H4 (cell line): ENCODE results near the gene TMEM200C. TPM values are rescaled to one million over a fixed set of nuclear protein-coding genes. Genes with fewer than 3 reads are reported as not detected.
"Not testable (repeated sequence)": the region's sequence is repeated elsewhere in the genome, so short reads cannot be mapped to it uniquely, and the experiment has no call there.

Experiments used
- DNase-seq: peaks from one replicate; pipeline ENCODE4 v3.0.0-alpha.2; 2015; ENCODE audit warnings: low spot score
- total RNA-seq: library from RNA; depleted of rRNA; stranded (reverse); fragments of >200 nt; shearing (Covaris generic); gene quantifications from 2 replicates; pipeline ENCODE4 v1.2.3, GENCODE V29; 2014

The TMEM200C gene
- total RNA-seq, 1 experiment from 2014 or later, result 0.35 TPM

DNA sequence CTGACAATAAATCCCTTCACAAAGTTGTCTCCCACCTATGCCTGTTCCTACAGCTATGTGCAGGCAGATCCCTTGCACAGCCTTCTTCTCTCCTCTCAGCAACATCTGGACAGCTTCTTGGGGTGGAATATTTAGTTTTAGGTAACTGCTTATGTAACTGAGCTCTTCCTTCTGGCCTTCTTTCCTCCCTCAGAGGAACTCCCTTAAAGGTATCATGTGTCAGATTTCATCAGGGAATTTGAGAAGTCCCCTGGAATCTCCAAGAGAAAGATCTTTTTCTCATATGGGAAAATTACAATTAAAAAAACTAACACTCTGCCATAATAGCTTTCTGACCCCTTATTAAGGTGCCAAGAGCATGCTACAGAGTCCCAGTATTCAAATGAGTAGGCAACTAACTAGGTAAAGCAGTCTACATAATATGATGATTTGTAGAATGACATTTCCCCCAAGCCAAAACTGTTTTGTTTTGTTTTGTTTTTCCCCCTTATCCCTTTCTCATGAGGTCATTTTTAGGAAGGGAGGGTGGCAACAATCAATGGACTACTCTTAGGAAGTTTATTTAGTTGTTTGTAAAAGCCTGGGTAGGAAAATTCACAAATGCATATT is 2.4 kb downstream of the TMEM200C start:
- no peak for DNase-seq

GRCh38 chr18:5891854-5892215 is 3.5 kb downstream of the TMEM200C start:
- no peak for DNase-seq

GRCh38 chr18:5891184-5891853 is 4.0 kb downstream of the TMEM200C start:
- DNase-seq, result no peak

DNA sequence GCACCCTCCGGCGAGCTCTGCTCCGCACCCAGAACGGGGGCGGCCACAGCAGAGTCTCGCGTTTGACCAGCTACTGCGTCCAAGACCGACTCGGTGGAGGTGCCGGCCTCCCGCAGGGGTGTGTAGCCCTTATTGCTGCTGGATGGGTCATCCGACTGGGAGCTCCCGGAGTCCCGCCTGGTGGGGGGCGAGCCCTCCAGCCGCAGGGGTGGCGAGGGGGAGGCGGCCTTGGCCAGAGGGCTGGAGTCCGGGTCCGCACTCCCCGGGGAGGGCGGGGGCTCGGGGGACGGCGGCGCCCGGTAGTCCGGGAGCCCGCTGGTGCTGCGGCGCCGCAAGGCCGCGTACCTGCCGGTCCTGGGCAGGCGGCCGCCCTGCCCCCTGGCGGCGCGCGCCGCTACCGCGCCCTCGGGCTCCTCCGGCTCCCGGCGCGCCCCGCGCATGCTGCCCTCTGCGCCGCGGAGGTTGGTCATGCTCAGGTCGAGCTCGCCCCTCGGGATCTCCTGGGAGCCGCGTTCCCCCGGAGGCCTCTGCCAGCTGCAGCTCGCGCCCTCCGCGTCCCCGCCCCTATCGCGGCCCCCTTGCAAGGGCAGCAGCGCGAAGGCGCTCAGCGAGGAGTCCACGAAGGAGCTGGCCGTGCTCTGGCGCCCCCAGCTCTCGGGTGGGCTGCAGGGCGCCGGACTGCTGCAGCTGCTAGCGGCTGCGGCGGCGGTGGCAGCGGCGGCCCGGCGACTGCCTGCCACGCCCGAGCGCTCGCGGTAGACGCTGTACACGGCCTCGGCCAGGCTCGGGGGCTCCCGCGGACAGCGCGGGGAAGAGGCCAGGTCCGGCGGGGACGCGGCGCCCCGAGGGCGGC is 4.8 kb downstream of the TMEM200C start:
- no peak for DNase-seq

- no peak for DNase-seq
These were observed 10.0 kb downstream of the TMEM200C start for GRCh38 chr18:5885361-5885760.

DNA sequence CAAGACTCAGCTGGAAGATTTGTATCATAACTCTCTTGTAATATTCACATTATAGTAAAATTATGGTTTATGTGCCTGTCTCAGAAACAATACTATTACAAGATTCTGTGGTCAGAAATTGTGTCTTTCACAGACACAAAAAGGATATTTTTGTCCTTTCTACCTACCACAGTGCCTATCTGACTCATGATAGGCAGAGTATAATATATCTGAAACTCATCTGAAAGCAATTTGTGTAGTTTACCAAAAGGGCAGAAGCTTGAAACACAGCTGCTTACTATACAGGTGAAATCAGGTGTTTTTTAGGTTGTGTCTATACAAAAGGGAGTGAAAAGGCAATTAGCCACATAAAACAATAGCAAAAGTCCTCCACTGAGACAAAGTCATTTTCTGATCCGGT is 10.9 kb downstream of the TMEM200C start:
- DNase-seq, result no peak

DNA sequence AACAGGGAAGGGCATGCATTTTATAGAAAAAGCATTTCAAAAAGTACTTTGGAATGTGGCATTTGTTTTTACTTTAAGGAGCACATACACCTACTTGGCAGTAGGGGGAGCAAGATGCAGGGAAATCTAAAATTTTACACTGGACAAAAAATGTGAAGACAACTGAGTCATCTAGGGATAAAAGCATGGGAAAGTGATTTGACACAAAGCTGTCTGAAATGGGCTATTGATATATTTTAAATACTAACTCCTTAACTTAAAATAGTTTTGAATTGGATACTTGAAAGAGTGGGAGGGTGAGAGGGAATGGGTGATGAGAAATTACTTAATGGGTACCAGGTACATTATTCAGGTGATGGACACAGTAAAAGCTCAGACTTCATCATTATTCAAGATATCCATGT is 15.8 kb downstream of the TMEM200C start:
- peak; percentile 43 for DNase-seq

GRCh38 chr18:5876891-5877290 is 18.4 kb downstream of the TMEM200C start:
- DNase-seq, result no peak

GRCh38 chr18:5874336-5874735 is 21.0 kb downstream of the TMEM200C start:
- DNase-seq, result no peak

- no peak for DNase-seq
These were observed 22.4 kb downstream of the TMEM200C start for GRCh38 chr18:5872886-5873285.

DNA sequence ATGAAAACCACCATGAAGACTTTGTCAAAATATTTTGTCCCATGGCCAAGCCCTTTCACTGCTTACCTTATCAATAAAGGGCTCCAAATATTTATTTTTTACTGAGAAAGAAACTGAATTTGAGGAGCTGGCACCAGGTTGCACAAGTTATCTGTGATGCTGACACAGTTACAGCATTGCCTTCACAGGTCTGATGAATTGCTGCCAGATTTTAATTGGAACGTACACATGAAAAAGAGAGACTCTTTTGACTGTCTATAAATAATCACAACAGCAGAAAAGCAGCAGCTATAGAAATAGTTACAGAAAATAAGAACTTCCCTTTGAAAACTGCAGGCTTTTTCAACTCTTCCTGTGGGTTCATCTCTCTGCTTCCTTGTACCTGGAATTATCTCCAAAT is 23.9 kb downstream of the TMEM200C start:
- DNase-seq, result no peak

DNA sequence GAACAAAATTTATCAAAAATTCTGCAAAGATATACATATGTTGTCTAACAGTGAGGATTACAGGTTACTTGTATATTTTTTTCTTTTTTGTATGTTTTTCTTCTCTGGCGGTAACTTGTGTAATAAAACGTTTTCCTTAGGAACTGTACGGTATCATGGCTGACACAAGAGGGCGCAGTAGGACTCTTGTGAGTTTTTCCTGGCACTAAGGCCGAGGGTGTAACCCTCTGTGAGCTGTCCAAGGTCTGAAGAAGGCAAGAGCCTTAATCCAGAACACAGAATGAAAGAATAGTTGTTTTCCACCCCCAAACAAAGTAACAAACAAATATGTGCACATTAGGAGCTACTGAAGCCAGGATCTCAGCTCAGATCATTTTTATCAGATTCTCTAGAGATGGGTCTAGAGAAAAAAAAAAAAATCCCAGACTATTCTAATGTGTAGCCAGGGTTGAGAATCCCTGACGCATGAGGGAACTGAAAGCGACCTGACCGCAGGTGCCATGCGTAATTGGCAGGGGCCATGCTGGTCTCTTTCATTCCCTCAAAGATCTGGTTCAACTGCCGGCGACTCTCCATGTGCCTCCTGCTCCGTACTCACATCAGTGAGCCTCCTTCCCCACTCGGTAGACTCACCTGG is 27.0 kb downstream of the TMEM200C start:
- DNase-seq, result peak; percentile 86

- no peak for DNase-seq
These were observed 29.8 kb downstream of the TMEM200C start for GRCh38 chr18:5865521-5865920.

DNA sequence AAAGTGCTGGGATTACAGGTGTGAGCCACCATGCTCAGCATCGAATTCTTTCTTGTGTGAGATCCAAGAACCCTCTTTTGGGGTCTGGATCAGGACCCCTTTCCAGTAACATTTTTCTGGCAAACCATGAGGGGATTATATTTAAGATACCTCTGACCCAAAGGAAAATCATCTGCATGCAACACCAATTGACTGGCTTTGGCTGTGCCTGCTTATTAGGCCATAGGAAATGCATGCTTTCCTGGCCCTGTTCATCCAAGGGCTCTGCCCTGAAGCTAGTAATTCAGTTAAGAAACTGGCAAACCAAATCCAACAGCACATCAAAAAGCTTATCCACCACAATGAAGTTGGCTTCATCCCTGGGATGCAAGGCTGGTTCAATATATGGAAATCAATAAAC is 33.2 kb downstream of the TMEM200C start:
- DNase-seq, result not testable (repeated sequence)

DNA sequence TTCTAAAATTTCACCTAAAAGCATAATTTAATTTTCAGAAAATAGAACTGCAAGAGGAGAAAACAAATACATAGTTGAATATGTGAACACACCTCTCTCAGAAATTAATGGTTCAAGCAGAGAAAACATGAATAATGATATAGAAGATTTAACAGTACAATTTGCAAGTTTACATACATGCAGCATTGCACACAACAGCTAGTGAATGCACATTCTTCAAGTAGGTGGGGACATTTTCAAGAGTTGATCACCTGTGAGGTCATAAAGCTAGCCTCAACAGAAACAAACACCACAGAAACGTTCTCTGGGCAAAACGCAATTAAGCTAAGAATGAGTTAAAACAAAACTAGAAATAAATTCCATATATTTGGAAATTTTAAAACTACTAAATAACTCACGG is 38.1 kb downstream of the TMEM200C start:
- DNase-seq, result no peak

DNA sequence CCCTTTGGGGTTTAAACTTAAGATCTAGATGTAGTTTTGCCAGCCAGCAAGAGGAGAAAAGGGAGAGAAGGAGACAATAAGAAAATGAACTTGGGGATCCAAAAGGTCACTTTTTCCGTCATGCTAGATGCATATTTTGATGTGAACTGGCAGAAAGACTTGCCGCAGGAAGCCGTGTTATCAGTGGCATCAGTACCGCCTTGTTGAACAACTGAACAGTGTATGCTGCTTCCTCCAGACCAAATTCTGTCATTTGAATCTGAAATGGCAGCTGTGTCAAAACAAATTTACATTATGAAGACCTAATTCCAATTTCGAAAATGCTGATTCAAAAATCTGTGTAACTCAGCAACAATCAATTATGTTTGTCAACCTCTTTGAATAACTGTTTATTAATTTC is 42.1 kb downstream of the TMEM200C start:
- no peak for DNase-seq

GRCh38 chr18:5851998-5852397 is 43.3 kb downstream of the TMEM200C start:
- peak; percentile 8 for DNase-seq

DNA sequence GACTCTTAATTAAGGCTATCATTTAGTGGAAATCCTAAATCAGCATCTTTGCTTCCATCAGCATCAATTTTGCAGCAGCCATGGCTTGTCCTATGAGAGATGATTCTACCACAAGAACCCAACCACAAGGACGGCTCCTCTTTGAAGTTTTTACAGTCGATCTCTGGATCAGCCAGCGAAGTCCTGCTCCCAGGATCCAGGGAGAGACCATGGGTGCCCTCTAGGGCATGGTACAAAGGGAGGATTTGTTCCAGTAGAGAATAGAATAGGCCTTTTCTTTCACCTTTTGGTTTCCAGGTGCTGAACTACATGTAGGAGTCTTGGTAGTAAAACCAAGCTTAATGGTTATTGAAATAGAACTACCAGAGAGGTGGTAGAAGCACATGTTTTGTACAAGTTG is 52.7 kb downstream of the TMEM200C start:
- no peak for DNase-seq

DNA sequence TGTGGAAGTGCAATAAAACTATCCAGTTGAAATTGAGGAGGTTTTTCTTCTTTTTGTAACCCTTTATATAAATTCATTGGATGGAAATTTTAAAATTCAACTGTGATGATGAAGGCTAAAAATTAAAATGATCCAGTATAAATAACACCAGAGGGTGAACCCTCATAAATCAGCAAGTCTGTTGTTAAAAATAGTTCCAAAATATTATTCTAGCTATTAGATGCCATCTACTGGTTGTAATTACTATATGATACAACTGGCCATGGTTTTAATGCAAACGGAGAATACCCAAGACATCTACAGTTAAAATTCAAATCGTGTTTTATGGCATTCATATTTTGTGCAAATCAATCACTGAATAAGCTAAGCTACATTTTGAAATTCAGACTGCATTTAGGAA is 53.8 kb downstream of the TMEM200C start:
- DNase-seq, result no peak

GRCh38 chr18:5840547-5840946 is 54.8 kb downstream of the TMEM200C start:
- no peak for DNase-seq

DNA sequence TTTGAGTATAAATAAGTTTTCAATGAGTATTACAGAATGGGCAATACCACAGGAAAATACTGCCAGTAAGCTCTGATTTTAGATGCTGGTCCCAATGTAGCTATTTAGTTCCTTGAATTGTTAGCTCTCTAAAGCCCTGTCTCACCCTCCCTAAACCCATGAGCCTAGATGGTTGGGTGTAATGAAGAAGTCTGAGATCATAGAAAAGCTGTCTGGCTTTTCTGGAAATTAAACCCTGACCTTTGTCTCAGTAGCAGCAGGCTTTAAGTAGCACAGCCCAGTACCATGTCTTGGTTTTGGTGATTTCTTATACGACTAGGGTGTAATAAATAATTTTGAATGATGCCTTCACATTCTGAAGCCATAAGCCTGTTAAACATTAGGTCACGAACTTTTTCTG is 55.3 kb downstream of the TMEM200C start:
- no peak for DNase-seq

DNA sequence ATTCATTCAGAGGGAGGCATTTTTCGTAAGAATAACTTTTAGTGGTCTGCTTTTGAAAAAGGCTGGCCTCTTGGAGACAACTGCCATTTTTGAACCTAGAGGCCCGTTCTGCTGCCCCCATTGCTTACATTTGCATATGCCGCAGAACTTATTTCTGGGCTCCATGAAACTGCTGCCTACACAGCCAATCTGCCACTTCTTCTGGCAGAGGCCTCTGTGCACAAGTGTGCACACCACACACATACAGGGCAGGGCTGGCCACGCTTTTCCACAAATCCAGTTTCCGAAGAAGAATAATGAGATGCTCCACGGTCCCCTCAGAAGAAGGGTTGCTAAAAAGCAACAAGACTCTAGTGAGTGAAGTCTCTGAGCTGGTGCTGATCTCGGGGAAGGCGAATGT is 56.2 kb downstream of the TMEM200C start:
- DNase-seq, result no peak
